ENCODE data around the gene P2RX2. TPM values are rescaled to one million over a fixed set of nuclear protein-coding genes. Genes with fewer than 3 reads are reported as not detected.
A peak's percentile ranks its signal among the peaks of the same experiment; 100 is the strongest.

Gene P2RX2
- total RNA-seq, 2 experiments from 2014 or later = not detected

GRCh38 chr12:132638541-132639408 is 20.2 kb downstream of the P2RX2 start:
- Histone ChIP-seq H3K9me2 (ENCODE audit: insufficient read depth, low read length) (no peaks in the 10 kb centered on the region), H3K9me3 (ENCODE audit: low read length) (no peaks in the 10 kb centered on the region), H3K4me3 (ENCODE audit: low read depth, low read length, poor library complexity, severe bottlenecking) (no peak overlapping the region), H3K79me2 (ENCODE audit: insufficient read depth, low read depth, low read length) (no peaks in the 10 kb centered on the region), H3K4me1 (ENCODE audit: insufficient read depth, low read length, poor library complexity, severe bottlenecking) (peaks cover 32% of the 10 kb centered on the region), H3K27ac (ENCODE audit: low read depth, low read length, poor library complexity, severe bottlenecking) (no peak overlapping the region), H2AFZ (ENCODE audit: low read length) (no peak overlapping the region), H3K4me2 (ENCODE audit: low read length) (no peak overlapping the region), H4K20me1 (ENCODE audit: insufficient read depth, low read length) (no peaks in the 10 kb centered on the region), H3K36me3 (ENCODE audit: insufficient read depth, low read length) (peaks cover 93% of the 10 kb centered on the region)
- BruUV-seq (replicated peaks) = no TSS peak
- ChIA-PET CTCF (ENCODE audit: unreplicated experiment) (interaction anchor here (0.6 to 1.5 kb wide), 3 partner anchors 35 to 94 kb away, joined by 3 to 6 read pairs (median 3); no protein-coding TSS in a partner anchor), POLR2A (interaction anchor here (1.1 kb wide), 1 partner anchor 26 kb away, joined by 4 read pairs; no protein-coding TSS in a partner anchor)
- intact Hi-C loops (cut with micrococcal nuclease; ENCODE audit: unreplicated experiment) = loop anchor here (1.0 kb wide), 1 partner anchor 38 kb away; no protein-coding TSS in a partner anchor
- TF ChIP-seq EZH2phosphoT487 (IDR thresholded peaks at IDR 0.05; ENCODE audit: borderline replicate concordance, low read depth, low read length) (no peak), CTCF (conservative IDR thresholded peaks at IDR 0.05; ENCODE audit: low read length) (peak; percentile 88)
- DNase-seq (ENCODE audit: low spot score) = peak; percentile 41

GRCh38 chr12:132639956-132640520 is 21.5 kb downstream of the P2RX2 start:
- DNase-seq (ENCODE audit: low spot score) = no peak
- Histone ChIP-seq H3K4me2 (ENCODE audit: low read length) (no peak overlapping the region), H3K9me2 (ENCODE audit: insufficient read depth, low read length) (no peaks in the 10 kb centered on the region), H3K36me3 (ENCODE audit: insufficient read depth, low read length) (peaks cover 90% of the 10 kb centered on the region), H3K4me1 (ENCODE audit: insufficient read depth, low read length, poor library complexity, severe bottlenecking) (peaks cover 20% of the 10 kb centered on the region), H2AFZ (ENCODE audit: low read length) (no peak overlapping the region), H3K4me3 (ENCODE audit: low read depth, low read length, poor library complexity, severe bottlenecking) (no peak overlapping the region), H3K79me2 (ENCODE audit: insufficient read depth, low read depth, low read length) (no peaks in the 10 kb centered on the region), H4K20me1 (ENCODE audit: insufficient read depth, low read length) (no peaks in the 10 kb centered on the region), H3K9me3 (ENCODE audit: low read length) (no peaks in the 10 kb centered on the region), H3K27ac (ENCODE audit: low read depth, low read length, poor library complexity, severe bottlenecking) (no peak overlapping the region)
- POLR2A ChIA-PET = no interaction called here
- no TSS peak for BruUV-seq (replicated peaks)
- CTCF ChIA-PET (ENCODE audit: unreplicated experiment) = interaction anchor here (0.7 kb wide), 1 partner anchor 12 kb away, joined by 3 read pairs; no protein-coding TSS in a partner anchor
- intact Hi-C loops (cut with micrococcal nuclease; ENCODE audit: unreplicated experiment) = no loop called here
- TF ChIP-seq EZH2phosphoT487 (IDR thresholded peaks at IDR 0.05; ENCODE audit: borderline replicate concordance, low read depth, low read length) (no peak), CTCF (conservative IDR thresholded peaks at IDR 0.05; ENCODE audit: low read length) (no peak)

All from OCI-LY7 (cell line).